Tibial artery (tissue), 4 donors: ENCODE data around the gene IFNLR1.

Experiments used
- DNase-seq, 2 donors: peaks; one replicate each; pipeline ENCODE4 v3.0.0-alpha.2; 2019
- H3K27ac ChIP-seq, 2 donors: fragments of 200-600 bp; sonication (generic) in 1 of 2; 1 replicate in 1 of 2; 2 replicates in 1 of 2; pipeline ENCODE4 v1.5.1; 2018 to 2019; ENCODE audit warnings: mild to moderate bottlenecking in 1 of 2
- H3K27me3 ChIP-seq, 2 donors: fragments of 200-600 bp; sonication (generic) in 1 of 2; one replicate each; pipeline versions ENCODE4 v1.5.1 to v1.6.0; 2016 to 2019
- H3K36me3 ChIP-seq, 3 donors: fragments of 200-600 bp; sonication (generic) in 2 of 3; one replicate each; pipeline ENCODE4 v1.5.1; 2016 to 2019; ENCODE audit warnings: mild to moderate bottlenecking in 2 of 3
- H3K4me1 ChIP-seq, 4 donors: fragments of 200-600 bp; sonication (generic) in 2 of 4; 1 replicate in 3 of 4; 2 replicates in 1 of 4; pipeline ENCODE4 v1.5.1; 2016 to 2019
- H3K4me3 ChIP-seq, 2 donors: fragments of 200-600 bp; sonication (generic) in 1 of 2; 1 replicate in 1 of 2; 2 replicates in 1 of 2; pipeline ENCODE4 v1.5.1; 2018 to 2019; ENCODE audit warnings: mild to moderate bottlenecking in 2 of 2
- H3K9me3 ChIP-seq, 3 donors: fragments of 200-600 bp; sonication (generic) in 1 of 3; one replicate each; pipeline ENCODE4 v1.5.1; 2016 to 2019
- intact Hi-C: fragments of 100-400 bp; cut with DNase I; formaldehyde crosslinking; loops from one replicate; pipeline ENCODE4 v1.15.0; 2023; ENCODE audit warnings: low total_unique reads
- TF ChIP-seq, protein P1 (sequence below), 2 experiments: fragments of 200-600 bp in 1 of 2; fragments of 450-650 bp in 1 of 2; IDR thresholded peaks; one replicate each; pipeline ENCODE4 v1.5.1; 2017 to 2019; ENCODE audit warnings: antibody characterized with exemption in 2 of 2, mild to moderate bottlenecking in 1 of 2, moderate library complexity in 1 of 2

IFNLR1 gene

DNA sequence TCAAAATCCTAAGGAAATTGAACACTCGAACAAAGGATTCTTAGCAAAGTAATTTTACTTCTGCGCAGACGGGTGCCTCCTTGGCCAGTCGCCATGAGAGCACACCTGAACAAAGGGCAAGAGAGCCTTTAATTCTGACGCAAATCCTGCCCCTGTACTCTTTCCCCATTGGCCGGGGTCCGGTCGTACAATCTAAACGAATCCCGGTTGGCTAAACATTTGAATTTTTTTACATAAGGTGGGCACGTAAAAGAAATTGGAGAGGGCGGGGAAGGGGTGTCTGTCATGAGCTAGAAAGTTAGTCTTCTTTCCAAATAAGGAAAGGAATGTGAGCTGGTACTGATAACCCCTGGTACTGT lies 35.9 kb downstream of the IFNLR1 start:
- Histone ChIP-seq H3K27me3 (peaks cover 0 to 70% of the 10 kb centered on the region in 2 donors), H3K9me3 (no peaks in the 10 kb centered on the region), H3K4me3 (no peak overlapping the region), H3K36me3 (peaks cover 0 to under 1% (median 0%) of the 10 kb centered on the region in 3 donors), H3K27ac (no peak overlapping the region), H3K4me1 (peaks cover 0 to 11% (median 0%) of the 10 kb centered on the region in 4 donors)
- intact Hi-C loops: no loop called here
- no peak for DNase-seq
- TF ChIP-seq, protein P1, sequence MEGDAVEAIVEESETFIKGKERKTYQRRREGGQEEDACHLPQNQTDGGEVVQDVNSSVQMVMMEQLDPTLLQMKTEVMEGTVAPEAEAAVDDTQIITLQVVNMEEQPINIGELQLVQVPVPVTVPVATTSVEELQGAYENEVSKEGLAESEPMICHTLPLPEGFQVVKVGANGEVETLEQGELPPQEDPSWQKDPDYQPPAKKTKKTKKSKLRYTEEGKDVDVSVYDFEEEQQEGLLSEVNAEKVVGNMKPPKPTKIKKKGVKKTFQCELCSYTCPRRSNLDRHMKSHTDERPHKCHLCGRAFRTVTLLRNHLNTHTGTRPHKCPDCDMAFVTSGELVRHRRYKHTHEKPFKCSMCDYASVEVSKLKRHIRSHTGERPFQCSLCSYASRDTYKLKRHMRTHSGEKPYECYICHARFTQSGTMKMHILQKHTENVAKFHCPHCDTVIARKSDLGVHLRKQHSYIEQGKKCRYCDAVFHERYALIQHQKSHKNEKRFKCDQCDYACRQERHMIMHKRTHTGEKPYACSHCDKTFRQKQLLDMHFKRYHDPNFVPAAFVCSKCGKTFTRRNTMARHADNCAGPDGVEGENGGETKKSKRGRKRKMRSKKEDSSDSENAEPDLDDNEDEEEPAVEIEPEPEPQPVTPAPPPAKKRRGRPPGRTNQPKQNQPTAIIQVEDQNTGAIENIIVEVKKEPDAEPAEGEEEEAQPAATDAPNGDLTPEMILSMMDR (IDR thresholded peaks at IDR 0.05): no peak

DNA sequence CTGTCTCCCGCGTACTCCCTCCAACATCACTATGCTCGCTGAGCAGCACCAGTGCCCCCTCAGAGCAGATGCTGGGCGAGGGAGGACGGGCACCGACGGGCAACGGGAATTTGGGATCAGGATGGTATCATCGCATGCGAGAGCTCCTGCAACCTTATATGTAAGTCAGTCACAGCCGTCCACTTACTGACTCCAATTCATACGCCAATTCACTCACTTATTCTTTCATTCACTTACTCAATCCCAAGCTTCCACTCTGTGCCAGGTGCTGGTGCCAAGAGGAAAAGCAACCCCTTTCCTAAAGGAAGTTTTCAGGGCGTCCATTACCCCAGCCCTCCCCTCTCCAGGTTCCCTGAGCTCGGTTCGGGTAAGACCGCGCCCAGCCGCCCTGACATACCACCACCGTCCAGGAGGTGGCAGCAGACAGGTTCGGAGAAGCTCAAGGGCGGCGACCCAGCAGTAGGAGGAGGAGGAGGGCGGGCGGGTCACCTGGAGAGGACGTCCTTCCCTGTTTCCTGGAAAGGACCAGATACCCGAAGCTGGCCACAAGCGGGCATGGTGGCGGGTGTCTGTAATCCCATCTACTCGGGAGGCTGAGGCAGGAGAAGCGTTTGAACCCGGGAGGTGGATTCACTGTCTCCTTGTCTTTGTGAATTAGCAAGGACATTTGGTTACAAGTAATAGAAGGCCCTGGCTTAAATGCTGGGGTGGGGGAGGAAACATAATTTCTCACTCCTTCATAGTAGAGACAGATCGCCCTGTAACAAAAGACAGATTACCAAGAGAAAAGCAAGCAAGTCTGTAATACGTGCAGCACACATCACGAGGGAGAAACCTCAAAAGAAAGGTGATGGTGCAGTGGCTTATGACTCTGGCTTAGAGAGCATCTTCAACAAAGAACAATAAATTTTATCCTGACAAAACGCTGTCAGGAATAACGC lies 36.6 kb downstream of the IFNLR1 start:
- Histone ChIP-seq H3K9me3 (no peaks in the 10 kb centered on the region), H3K27me3 (peaks cover 0 to 65% of the 10 kb centered on the region in 2 donors), H3K4me3 (no peak overlapping the region), H3K27ac (no peak overlapping the region), H3K36me3 (no peaks in the 10 kb centered on the region), H3K4me1 (peaks cover 0 to 11% (median 0%) of the 10 kb centered on the region in 4 donors)
- TF ChIP-seq, protein P1 (IDR thresholded peaks at IDR 0.05): peak; percentile 79 to 87
- peak; percentile 88 to 90 for DNase-seq
- intact Hi-C loops: no loop called here

DNA sequence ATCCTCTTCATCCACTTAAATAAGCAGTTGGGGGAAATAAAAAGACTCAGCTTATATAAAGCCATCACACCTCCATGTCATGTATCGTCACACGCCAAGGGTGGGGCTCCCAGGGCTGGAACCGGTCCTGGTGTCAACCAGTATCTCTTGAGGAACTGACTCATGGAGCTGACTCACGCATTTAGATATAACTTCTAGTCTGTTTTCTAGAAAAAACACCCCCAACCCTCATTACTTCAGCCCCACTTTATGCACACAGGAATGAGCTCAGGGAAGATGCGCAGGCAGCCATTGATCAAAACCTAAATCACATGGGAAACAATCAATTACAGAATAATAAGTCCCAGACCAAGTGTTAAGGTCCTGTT lies 37.2 kb downstream of the IFNLR1 start:
- TF ChIP-seq, protein P1 (IDR thresholded peaks at IDR 0.05): no peak
- intact Hi-C loops: no loop called here
- H3K4me1 ChIP-seq: peaks cover 0 to 11% (median 0%) of the 10 kb centered on the region in 4 donors
- H3K4me3 ChIP-seq: no peak overlapping the region
- H3K27ac ChIP-seq: no peak overlapping the region
- H3K27me3 ChIP-seq: peaks cover 0 to 59% of the 10 kb centered on the region in 2 donors
- H3K36me3 ChIP-seq: no peaks in the 10 kb centered on the region
- H3K9me3 ChIP-seq: no peaks in the 10 kb centered on the region
- no peak for DNase-seq

DNA sequence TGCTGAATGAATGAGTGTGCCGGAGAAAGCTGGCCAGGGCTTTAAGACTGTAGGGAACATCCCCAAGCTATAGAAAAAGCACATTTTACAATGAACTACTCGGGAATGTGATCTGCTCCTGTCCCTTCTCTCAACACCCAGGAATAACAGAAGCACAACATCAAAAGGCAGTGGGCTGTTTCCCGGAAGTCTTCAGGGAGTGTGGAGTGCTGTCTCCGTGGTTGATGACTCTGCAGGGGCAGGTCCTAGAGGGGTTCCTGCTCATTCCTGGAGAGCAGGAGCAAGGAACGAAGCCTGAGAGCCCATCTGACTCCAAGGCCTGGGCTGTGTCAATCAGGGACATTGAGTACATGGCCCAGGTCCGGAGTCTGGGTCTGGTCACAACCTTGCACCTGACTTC lies 39.3 kb downstream of the IFNLR1 start:
- TF ChIP-seq, protein P1 (IDR thresholded peaks at IDR 0.05): no peak
- H3K9me3 ChIP-seq: no peaks in the 10 kb centered on the region
- no peak overlapping the region for H3K4me3 ChIP-seq
- intact Hi-C loops: no loop called here
- H3K4me1 ChIP-seq: peaks cover 0 to 11% (median 4%) of the 10 kb centered on the region in 4 donors
- peaks cover 0 to 55% of the 10 kb centered on the region in 2 donors for H3K27me3 ChIP-seq
- no peak overlapping the region for H3K27ac ChIP-seq
- H3K36me3 ChIP-seq: no peaks in the 10 kb centered on the region
- no peak for DNase-seq

DNA sequence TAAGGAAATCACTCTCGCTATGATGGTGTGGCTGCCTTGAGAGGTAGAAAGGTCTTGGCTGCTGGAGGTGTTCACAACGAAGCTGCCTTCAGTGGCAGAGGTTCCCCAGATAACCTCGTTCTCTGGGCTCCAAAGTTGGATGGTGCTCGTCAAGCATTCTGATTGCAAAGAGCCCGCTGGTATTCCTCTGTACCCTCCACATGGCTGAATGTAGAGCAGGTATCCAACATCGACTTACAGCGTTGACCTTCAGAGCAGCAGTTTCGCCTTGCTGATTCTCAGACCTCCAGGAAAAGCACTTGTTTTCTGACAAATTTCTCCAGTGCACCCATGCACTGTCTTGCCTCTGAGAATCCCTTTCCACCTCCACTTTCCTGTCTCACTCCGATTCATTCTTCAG lies 39.9 kb downstream of the IFNLR1 start:
- Histone ChIP-seq H3K27ac (no peak overlapping the region), H3K27me3 (peaks cover 0 to 50% of the 10 kb centered on the region in 2 donors)
- intact Hi-C loops: no loop called here

More for the DNA sequence above, 39.9 kb downstream of the IFNLR1 start:
- no peaks in the 10 kb centered on the region for H3K36me3 ChIP-seq
- TF ChIP-seq, protein P1 (IDR thresholded peaks at IDR 0.05): no peak
- peaks cover 0 to 12% (median 5%) of the 10 kb centered on the region in 4 donors for H3K4me1 ChIP-seq
- peak in 1 of 2 donors; percentile 7 for DNase-seq
- no peaks in the 10 kb centered on the region for H3K9me3 ChIP-seq
- no peak overlapping the region for H3K4me3 ChIP-seq
